NCI-H1092 (cell line): ENCODE data around the gene CACNA1G.
A peak's percentile ranks its signal among the peaks of the same experiment; 100 is the strongest.

Source experiments
- DNase-seq: peaks from one replicate; lab custom pipeline; 2025; lab: John Stamatoyannopoulos, UW

The CACNA1G gene

DNA sequence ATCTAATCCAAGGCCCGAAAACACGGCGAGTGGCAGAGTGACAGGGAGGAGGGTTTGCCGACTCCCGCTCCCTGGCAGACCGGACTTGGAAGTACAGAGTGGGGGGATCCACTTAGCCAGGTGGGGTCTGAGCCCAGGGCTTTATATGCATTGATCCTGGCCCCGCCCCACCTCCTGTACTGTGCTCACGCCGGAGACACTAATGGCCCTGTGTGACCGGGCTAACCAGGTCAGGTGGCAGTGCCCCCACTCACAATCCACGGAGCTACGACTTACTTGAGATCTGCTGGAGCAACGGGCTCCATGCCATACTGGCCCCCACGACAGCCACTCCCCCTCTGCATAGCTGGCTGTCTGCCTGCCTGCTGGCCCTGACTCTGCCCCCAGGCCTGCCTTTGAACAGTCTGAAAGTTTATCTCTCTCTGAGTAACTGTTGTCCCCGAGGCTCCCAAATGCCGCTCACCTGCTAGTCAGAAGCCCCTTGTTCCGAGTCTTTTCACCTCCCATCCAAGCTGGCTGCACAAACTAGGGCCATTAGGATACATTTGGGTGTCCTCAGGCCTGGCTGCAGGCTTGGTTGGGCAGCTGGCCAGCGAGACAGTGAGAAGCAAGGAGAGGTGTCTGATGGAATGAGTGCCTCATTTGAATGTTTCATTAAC lies 28.0 kb downstream of the CACNA1G start:
- no peak for DNase-seq

- DNase-seq = peak; percentile 1
Measured at GRCh38 chr17:50589095-50589705, 28.7 kb downstream of the CACNA1G start.

DNA sequence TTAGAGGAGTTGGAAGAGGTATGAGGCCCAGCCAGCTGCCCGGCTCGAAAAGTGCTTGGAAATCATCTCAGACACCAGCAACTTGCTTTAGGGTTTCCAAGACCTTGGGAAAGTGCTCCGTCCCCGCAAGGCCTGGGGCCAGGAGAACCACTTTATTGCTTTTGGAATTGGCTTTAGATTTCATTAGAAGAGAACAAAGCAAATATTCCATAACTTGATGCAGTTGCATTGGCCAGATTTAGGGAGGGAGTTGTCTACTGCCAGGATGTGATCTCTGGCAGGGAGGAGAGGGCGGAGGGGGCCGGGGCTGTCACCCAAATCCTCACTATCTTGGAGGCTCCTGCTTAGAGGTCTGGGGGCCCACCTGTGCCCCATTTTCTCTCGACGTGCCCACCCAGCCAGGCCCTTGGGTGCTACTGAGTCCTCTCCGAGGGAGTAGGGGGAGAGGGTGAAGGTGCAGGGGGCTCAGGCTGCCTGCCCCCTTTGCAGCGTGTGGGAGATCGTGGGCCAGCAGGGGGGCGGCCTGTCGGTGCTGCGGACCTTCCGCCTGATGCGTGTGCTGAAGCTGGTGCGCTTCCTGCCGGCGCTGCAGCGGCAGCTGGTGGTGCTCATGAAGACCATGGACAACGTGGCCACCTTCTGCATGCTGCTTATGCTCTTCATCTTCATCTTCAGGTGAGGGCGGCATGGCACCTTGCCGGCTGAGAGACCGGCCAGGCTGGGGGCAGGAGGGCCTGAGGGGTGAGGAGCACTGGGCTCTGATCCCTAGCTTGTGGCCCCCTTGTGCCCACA lies 30.6 kb downstream of the CACNA1G start:
- DNase-seq = no peak

GRCh38 chr17:50593321-50593720 lies 32.8 kb downstream of the CACNA1G start:
- peak; percentile 80 for DNase-seq

DNA sequence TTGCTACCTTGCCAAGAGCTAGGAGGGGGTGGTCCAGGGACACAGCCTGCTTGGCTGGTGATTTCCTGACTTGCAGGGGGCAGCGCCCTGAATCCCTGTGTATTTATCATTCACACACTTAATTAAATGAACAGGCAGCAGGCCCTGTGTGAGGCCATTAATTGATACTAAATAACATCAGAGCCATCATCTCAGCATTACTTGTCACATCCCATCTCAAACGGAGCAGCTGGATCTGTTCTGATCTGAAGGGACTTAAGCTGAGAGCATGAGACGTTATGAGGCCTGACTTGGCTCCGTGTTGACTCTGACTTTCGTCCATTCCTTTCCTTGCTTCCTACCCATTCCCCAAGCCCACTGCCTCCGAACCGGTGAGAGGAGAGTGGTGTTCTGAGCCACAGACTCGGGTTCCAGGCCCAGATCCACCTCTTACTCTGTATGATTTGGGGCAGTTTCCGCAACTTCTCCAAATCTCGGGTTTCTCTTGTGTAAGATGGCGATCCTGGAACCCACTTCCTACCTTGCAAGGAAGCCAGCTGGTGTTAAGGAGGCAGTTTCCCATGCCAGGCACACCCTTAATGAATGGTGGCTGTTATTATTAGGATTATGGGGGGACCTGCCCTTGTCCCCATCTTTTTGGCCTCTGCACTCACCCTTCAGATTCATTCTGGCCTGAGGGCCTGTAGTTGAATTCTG lies 33.8 kb downstream of the CACNA1G start:
- no peak for DNase-seq

DNA sequence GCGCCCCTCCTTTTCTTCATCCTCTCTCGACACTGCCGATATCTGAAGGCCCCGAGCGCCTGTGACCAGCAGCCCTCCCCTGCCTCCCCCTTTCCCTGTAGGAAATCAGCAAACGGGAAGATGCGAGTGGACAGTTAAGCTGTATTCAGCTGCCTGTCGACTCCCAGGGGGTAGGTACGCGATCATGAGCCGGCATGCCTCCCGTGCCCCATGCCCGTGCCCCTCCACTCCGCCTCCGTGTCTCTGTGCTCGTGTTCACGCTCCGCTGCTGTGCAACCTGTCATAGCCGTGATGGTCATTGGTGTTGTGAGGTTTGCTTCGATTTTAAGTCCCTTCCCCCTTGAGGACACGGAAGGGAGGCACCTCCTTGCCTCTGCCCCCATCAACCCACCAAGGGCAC lies 34.4 kb downstream of the CACNA1G start:
- no peak for DNase-seq

GRCh38 chr17:50596191-50597037 lies 35.9 kb downstream of the CACNA1G start:
- DNase-seq = no peak

- DNase-seq = no peak
Measured at GRCh38 chr17:50598487-50598886, 38.0 kb downstream of the CACNA1G start.

DNA sequence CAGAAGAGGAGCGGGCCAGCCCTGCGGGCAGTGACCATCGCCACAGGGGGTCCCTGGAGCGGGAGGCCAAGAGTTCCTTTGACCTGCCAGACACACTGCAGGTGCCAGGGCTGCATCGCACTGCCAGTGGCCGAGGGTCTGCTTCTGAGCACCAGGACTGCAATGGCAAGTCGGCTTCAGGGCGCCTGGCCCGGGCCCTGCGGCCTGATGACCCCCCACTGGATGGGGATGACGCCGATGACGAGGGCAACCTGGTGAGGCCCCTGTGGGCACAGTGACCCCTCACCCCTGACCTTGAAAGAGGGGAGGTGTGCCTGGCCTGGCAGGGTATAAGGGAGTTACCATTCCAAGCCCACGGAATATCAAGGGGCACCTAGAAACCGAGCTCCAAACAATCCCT lies 39.1 kb downstream of the CACNA1G start:
- DNase-seq = no peak

- no peak for DNase-seq
Measured at GRCh38 chr17:50601823-50602375, 41.4 kb downstream of the CACNA1G start.

DNA sequence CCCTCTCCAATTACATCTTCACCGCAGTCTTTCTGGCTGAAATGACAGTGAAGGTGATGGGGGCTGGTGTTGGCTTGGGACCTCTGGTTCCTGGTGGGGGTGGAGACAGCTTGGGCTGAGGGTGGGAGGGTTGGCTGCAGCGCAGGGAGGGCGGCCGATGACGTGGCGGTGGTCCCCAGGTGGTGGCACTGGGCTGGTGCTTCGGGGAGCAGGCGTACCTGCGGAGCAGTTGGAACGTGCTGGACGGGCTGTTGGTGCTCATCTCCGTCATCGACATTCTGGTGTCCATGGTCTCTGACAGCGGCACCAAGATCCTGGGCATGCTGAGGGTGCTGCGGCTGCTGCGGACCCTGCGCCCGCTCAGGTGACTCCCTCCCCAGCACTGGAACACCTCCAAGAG lies 42.3 kb downstream of the CACNA1G start:
- DNase-seq = no peak

DNA sequence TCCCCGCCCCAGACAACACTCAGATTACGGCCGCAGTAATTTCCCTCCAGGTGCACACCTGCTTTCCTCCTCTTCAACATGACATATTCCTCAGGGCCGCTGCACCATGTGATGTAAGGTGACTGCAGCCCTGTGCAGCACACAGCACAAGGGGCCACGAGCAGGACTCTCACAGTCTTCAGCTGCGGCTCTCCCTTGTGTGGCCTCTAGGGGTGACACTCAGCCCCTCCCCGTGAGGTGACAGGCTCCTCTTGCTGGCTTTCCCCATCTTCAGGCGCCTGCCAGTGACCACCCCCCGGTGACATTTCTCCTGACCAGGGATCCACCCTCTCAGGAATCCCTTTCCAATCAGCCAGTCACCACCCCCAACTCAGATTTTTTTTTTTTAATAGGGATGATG lies 42.8 kb downstream of the CACNA1G start:
- no peak for DNase-seq

DNA sequence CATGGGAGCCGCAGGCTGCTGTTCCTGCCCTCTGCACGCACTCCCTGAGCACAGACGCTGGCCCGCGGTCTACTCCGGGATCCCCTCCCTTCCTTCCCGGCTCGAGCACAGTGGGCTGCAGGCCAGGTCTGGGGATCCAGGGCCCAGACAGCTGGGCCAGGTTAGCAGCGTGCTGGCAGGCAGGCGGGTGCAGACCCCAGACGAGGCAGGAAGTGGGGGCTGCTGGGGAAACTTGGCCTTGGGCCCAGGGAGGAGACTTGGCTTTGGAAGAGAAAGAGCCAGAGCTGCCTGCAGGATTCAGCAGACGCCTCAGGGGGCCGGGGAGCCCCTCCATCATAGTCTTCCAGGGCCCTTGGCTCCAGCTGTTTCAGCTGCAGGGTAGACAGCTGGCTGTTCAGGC lies 44.0 kb downstream of the CACNA1G start:
- peak; percentile 93 for DNase-seq

DNA sequence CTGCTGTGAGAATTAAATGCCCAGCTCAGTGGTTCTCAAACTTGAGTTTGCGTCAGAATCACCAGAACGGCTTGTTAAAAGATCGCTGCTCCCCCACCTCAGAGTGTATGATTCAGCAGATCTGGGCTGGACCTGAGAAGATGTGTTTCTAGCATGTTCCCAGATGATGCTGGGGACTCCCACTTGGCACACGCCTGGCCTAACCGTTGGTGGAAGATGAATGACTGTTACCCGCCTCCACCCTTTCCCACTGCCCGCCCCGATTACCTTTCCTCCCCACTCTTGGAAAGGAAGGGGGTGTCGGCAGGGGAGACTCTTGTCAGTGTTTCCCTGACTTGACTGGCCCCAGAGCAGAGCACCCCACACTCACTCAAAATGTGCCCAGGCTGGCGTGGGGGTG lies 44.9 kb downstream of the CACNA1G start:
- DNase-seq = no peak

- DNase-seq = no peak
Measured at GRCh38 chr17:50607522-50608175, 47.1 kb downstream of the CACNA1G start.

GRCh38 chr17:50608700-50609379 lies 48.3 kb downstream of the CACNA1G start:
- DNase-seq = peak; percentile 66

DNA sequence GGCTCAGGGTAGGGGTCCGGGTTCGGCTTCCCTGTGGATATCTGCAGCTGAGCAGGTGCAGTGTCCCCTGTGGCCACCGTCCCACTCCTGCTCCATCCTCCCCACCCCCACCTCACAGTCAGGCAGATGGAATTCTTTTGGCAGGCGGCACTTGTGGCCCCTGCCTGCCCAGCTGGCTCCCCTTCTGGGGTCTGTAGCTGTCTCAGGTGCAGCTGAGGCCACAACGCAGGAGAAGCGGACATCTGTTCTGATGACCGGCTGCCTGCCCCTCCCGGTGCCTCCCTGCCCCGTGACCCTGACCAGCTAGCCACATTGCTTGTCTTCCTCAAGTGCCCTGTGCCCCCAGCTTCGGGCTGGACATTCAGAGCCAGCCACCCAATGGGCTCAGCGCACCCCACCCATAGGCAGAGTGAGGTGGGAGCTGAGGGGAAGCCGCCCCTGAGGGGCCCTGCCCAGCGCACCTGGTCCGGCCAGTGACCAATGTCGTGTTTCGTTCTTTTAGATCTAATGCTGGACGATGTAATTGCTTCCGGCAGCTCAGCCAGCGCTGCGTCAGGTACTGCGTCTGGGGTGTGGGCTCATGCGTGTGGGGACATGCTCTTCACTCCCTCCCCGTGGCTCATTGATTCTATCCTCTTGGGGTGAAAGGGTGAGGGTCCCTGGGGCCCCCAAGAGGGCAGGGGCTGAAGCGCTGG lies 49.0 kb downstream of the CACNA1G start:
- peak; percentile 52 for DNase-seq

DNA sequence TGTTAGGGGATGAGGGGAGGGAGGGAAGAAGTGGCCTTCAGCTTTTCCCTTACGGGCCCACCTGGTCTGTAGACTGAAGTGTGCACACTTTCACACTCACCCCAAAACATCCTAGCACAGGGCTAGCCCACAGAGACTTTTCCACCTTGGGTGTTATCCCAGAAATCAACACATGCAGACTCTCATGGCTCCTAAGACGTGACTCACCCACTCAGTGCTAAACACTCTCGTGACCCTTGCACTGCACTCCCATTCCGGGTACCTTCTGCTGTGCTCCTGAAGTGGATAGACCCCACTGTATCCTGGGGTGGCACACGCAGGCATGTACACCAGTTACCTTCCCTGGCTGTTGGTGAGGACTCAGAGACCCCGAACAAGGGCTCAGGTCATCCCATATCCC lies 51.1 kb downstream of the CACNA1G start:
- no peak for DNase-seq

DNA sequence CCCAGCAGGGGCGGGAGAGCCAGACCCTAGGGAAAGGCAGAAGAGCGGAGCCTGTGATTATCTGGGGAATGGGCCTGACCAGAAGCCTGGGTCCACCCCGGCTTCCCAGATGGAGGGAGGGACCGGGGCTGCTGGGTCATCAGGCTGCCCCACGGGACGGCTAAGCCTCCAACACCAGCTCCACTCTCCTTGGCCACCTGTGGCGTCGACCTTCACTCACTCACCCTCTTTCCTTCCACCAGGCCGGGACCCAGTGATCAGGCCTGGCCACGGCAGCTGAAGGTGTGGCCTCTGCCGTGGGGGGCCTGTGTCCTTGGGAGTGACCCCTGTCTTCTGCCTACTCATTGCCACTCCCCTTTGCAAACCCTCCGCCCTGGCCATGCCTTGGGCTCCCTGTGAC lies 51.8 kb downstream of the CACNA1G start:
- DNase-seq = no peak
